Tibial nerve (tissue), 4 donors: Measurements from ENCODE around the gene C12orf43.

Experiments used
- EP300 ChIP-seq, 2 donors: sonication (generic); formaldehyde crosslinking; IDR thresholded peaks; one replicate each; pipeline ENCODE4 v1.6.1; 2017; ENCODE audit warnings: antibody characterized with exemption in 2 of 2, mild to moderate bottlenecking in 1 of 2
- POLR2A ChIP-seq, 2 donors: fragments of 450-650 bp; IDR thresholded peaks; one replicate each; pipeline ENCODE4 v1.6.1; 2017; ENCODE audit warnings: antibody characterized with exemption in 2 of 2, mild to moderate bottlenecking in 2 of 2, moderate library complexity in 2 of 2
- TF ChIP-seq, protein P1 (sequence below), 5 experiments: fragments of 200-600 bp in 3 of 5; fragments of 450-650 bp in 2 of 5; sonication (generic) in 3 of 5; IDR thresholded peaks; one replicate each; pipeline ENCODE4 v1.5.1; 2016 to 2019; ENCODE audit warnings: antibody characterized with exemption in 5 of 5, mild to moderate bottlenecking in 3 of 5, moderate library complexity in 2 of 5

DNA sequence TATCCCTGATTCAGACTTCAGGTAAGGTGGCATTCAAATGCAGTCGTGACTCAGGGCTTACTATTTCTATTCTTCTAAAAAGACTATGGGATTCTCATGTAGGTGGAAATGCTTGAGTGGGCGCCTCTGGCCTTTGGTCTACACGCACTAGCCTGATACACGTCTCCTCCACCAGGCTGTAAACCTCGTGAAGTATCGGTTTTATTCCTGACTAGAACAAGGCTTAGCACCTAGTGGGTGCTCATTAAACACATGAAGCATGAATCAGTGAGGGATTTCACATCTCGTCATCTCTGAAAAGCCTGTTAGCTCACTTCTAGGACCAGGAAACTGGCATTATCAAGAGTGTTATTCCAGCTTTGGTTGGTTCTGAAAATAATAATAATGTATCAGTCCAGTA lies 55.6 kb downstream of the C12orf43 start:
- no peak for TF ChIP-seq POLR2A (IDR thresholded peaks at IDR 0.05)
- TF ChIP-seq, protein P1, sequence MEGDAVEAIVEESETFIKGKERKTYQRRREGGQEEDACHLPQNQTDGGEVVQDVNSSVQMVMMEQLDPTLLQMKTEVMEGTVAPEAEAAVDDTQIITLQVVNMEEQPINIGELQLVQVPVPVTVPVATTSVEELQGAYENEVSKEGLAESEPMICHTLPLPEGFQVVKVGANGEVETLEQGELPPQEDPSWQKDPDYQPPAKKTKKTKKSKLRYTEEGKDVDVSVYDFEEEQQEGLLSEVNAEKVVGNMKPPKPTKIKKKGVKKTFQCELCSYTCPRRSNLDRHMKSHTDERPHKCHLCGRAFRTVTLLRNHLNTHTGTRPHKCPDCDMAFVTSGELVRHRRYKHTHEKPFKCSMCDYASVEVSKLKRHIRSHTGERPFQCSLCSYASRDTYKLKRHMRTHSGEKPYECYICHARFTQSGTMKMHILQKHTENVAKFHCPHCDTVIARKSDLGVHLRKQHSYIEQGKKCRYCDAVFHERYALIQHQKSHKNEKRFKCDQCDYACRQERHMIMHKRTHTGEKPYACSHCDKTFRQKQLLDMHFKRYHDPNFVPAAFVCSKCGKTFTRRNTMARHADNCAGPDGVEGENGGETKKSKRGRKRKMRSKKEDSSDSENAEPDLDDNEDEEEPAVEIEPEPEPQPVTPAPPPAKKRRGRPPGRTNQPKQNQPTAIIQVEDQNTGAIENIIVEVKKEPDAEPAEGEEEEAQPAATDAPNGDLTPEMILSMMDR (IDR thresholded peaks at IDR 0.05): no peak
- no peak for TF ChIP-seq EP300 (IDR thresholded peaks at IDR 0.05)
